BJ (cell line): Measurements from ENCODE around the gene FOSL1. TPM values are rescaled to one million over a fixed set of nuclear protein-coding genes. Genes with fewer than 3 reads are reported as not detected.

Experiments
- CTCF ChIA-PET: fragments of 350-600 bp; formaldehyde crosslinking; extraction: SDS; loops from one replicate; lab custom pipeline; 2021; ENCODE audit warnings: antibody characterized with exemption, inconsistent platforms; lab: Yijun Ruan, JAX
- POLR2A ChIA-PET: fragments of 300-600 bp; sonication (Branson Sonifier 250); formaldehyde crosslinking; extraction: SDS; loops from one replicate; lab custom pipeline; 2021; ENCODE audit warnings: antibody characterized with exemption; lab: Charles Lee
- DNase-seq: peaks from one replicate; pipeline ENCODE4 v3.0.0-alpha.2; 2011; ENCODE audit warnings: low read depth
- H3K27me3 ChIP-seq: 2 replicates; pipeline ENCODE4 v1.6.0; 2011; ENCODE audit warnings: low read length; ENCODE audit not compliant: control insufficient read depth, insufficient read depth
- H3K36me3 ChIP-seq: 2 replicates; pipeline ENCODE4 v1.5.1; 2011; ENCODE audit warnings: low read length; ENCODE audit not compliant: control insufficient read depth, insufficient read depth
- H3K4me3 ChIP-seq: 2 replicates; pipeline ENCODE4 v1.5.1; 2011; ENCODE audit warnings: low read depth, mild to moderate bottlenecking, control low read depth, low read length
- polyA plus RNA-seq: library from polyadenylated mRNA; depleted of rRNA; stranded (reverse); fragments of >200 nt; gene quantifications from 2 replicates; pipeline ENCODE4 v1.2.3, GENCODE V29; 2011
- TF ChIP-seq, protein P1 (sequence below): IDR thresholded peaks from 2 replicates; pipeline ENCODE4 v1.5.1; 2011; ENCODE audit warnings: low read depth, mild to moderate bottlenecking, control low read depth, inconsistent platforms, low read length, moderate library complexity; ENCODE audit not compliant: insufficient read depth

The FOSL1 gene
- polyA plus RNA-seq, 1 experiment, result 10.3 TPM

DNA sequence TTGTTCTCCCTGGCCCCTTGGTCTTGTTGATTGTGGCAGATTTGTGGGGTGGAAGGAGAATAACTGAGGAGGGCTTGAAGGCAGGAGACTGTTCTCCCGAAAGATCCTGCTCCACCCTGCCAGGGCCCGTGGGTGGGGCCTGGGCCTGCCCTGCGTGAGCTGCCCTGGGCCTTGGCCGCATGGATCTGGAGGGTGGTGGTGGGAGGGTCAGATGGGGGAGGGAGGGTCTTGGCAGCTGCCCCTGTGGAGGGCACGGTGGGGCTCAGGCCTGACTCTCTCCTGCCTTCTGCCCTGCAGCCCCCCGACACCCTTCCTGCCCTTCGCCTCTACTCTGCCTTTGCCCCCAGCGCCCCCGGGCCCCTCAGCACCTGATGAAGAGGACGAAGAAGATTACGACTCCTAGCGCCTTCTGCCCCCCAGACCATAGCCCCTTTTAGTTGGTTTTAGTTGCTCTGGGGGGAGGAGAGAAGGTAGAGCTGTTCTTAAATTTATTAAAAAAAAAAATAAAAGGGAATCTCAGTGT lies 20.9 kb upstream of the FOSL1 start:
- ChIA-PET CTCF (interaction anchor here (0.9 to 2.3 kb wide), 2 partner anchors 37 to 67 kb away, joined by 4 to 7 read pairs; no protein-coding TSS in a partner anchor), POLR2A (interaction anchor here (0.7 kb wide), 1 partner anchor 32 kb away, joined by 5 read pairs; no protein-coding TSS in a partner anchor)
- Histone ChIP-seq H3K27me3 (no peaks in the 10 kb centered on the region), H3K4me3 (peak overlapping the region; percentile 71), H3K36me3 (peaks cover 12% of the 10 kb centered on the region)
- no peak for DNase-seq
- TF ChIP-seq, protein P1, sequence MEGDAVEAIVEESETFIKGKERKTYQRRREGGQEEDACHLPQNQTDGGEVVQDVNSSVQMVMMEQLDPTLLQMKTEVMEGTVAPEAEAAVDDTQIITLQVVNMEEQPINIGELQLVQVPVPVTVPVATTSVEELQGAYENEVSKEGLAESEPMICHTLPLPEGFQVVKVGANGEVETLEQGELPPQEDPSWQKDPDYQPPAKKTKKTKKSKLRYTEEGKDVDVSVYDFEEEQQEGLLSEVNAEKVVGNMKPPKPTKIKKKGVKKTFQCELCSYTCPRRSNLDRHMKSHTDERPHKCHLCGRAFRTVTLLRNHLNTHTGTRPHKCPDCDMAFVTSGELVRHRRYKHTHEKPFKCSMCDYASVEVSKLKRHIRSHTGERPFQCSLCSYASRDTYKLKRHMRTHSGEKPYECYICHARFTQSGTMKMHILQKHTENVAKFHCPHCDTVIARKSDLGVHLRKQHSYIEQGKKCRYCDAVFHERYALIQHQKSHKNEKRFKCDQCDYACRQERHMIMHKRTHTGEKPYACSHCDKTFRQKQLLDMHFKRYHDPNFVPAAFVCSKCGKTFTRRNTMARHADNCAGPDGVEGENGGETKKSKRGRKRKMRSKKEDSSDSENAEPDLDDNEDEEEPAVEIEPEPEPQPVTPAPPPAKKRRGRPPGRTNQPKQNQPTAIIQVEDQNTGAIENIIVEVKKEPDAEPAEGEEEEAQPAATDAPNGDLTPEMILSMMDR, result no peak

DNA sequence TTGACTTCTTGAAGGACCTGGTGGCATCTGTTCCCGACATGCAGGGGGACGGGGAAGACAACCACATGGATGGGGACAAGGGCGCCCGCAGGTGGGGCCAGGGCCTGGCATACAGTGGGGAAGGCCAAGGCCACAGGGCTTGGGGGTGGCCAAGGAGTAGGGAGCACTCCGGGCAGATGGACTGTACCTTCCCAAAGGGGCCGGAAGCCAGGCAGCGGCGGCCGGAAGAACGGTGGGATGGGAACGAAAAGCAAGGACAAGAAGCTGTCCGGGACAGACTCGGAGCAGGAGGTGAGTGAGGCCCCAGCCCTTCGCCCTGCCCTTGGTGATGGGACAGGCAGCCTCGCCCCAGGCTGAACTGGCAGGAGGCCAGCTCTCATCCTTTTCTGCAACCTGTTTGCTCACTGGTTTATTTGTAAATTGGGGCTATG lies 20.2 kb upstream of the FOSL1 start:
- CTCF ChIA-PET, result interaction anchor here (0.8 to 2.3 kb wide), 4 partner anchors 30 to 68 kb away, joined by 3 to 7 read pairs (median 4); partner anchors contain the start of gene CCDC85B
- H3K27me3 ChIP-seq, result no peaks in the 10 kb centered on the region
- peaks cover 12% of the 10 kb centered on the region for H3K36me3 ChIP-seq
- peak overlapping the region; percentile 71 for H3K4me3 ChIP-seq
- TF ChIP-seq, protein P1, result no peak
- POLR2A ChIA-PET, result no interaction called here
- no peak for DNase-seq

DNA sequence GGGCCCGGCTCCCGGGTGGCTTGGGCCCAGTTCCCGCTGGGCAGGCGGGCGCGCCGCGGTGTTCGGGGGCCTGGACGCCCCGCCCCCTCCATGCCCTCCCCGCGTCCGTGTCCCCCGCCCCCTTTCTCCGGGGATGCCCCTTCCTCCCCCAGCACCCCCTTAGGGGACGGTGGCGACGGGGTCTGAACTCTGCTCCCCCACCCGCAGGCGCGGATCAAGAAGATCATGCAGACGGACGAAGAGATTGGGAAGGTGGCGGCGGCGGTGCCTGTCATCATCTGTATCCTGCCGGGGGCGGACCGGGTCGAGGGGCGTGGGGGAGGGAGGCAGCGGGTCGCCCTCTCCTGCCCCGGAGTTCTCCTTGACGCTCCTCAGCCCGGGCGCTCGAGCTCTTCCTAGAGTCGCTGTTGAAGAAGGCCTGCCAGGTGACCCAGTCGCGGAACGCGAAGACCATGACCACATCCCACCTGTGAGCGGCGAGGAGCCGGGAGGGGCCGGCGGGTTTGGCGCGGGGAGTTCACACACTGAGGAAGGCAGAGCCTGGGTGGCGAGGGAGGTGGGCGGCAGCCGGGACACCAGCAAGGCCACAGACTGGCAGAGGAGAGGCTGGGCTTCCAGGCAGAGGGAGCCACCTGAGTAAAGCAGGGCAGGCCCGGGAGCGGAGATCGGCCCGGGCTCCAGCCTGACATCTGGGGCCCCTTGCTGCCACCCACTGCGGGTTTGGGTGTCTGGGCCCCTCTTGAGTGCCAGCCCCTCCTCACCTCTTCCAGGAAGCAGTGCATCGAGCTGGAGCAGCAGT lies 19.6 kb upstream of the FOSL1 start:
- H3K36me3 ChIP-seq, result peaks cover 12% of the 10 kb centered on the region
- CTCF ChIA-PET, result interaction anchor here (0.8 to 2.3 kb wide), 4 partner anchors 30 to 69 kb away, joined by 3 to 7 read pairs (median 4); partner anchors contain the start of gene CCDC85B
- TF ChIP-seq, protein P1, result no peak
- DNase-seq, result no peak
- POLR2A ChIA-PET, result no interaction called here
- peak overlapping the region; percentile 71 for H3K4me3 ChIP-seq
- no peaks in the 10 kb centered on the region for H3K27me3 ChIP-seq

DNA sequence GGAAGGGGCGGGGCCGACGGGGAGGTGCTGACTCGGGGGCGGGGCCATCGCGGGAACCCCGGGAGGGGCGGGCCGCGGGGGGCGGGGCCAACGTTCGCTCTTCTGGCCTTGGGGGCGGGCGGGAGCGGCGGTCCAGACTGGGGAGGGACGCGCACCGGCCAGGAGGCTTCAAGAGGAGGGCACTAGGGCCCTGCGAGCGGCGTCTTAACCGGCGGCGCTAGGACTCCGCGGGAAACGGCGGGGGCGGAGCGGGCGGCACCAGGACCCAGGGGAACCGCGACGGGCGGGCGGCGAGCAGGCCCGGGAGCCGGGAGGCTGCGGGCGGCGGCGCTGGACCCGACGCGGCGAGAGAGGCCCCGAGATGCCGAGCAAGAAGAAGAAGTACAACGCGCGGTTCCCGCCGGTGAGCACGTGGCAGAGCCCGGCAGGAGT lies 19.0 kb upstream of the FOSL1 start, which contains the start of gene DRAP1:
Gene DRAP1 (plus strand): TSS at position 286 of the 432 bp plus-strand sequence. CDS start 76 bp downstream, at position 362.
- peak within 1 kb of the TSS; percentile 87 for H3K4me3 ChIP-seq
- TF ChIP-seq, protein P1, result no peak
- ChIA-PET CTCF (interaction anchor here (4.8 kb wide), 1 partner anchor 29 kb away, joined by 60 read pairs; the partner anchor contains the start of genes CCDC85B and FIBP), POLR2A (no interaction called here)
- DNase-seq, result peak; percentile 70
- no peaks in the 10 kb centered on the region for H3K27me3 ChIP-seq
- peaks cover 12% of the 10 kb centered on the region for H3K36me3 ChIP-seq
